HG03457 (cell line): ENCODE data around the gene OR2A42.
"Not testable (repeated sequence)": the region's sequence is repeated elsewhere in the genome, so short reads cannot be mapped to it uniquely, and the experiment has no call there.

ENCODE experiments used
- ATAC-seq: cut with Tn5 transposase; IDR thresholded peaks from one replicate; pipeline ENCODE4 v1.9.1; 2021; ENCODE audit warnings: moderate number of reproducible peaks; ENCODE audit not compliant: unreplicated experiment

OR2A42 gene

DNA sequence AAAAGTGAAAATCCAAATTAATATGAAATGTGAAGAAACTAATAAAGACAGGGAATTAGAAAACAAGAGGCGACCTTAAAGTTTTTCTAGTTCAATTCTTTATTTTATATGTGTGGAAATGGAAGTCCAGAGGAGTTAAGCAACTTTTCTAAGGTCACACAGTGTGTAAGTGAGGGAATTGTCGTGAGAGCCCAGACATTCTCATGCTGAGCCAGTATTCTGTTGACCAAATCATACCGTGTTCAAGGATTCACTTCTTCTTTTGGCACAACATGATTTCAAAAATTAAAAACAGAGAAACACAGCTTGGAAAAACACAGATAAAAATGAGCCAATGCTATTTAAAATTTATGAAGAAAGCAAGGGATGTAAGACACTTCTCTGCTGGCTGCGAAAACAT is 12.5 kb downstream of the OR2A42 start:
- ATAC-seq: not testable (repeated sequence)

DNA sequence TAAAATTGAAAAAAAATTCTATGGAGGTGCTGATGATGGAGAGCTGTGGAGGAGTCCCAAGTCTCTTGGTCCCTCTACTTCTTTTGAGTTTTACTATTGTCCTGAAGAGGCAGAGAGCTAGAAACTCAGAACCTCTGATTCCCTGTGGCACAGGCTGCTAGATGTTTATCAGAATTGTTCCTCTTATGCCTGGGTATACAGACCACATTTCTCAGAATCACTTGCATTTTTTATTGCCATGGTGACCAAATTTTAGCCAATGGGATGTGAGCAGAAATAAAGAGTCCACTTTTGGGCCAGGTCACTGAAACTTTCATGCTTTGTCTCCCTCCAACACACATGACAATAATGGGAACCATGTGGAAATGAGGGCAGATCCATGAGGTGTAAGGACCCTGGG is 15.7 kb downstream of the OR2A42 start:
- not testable (repeated sequence) for ATAC-seq

DNA sequence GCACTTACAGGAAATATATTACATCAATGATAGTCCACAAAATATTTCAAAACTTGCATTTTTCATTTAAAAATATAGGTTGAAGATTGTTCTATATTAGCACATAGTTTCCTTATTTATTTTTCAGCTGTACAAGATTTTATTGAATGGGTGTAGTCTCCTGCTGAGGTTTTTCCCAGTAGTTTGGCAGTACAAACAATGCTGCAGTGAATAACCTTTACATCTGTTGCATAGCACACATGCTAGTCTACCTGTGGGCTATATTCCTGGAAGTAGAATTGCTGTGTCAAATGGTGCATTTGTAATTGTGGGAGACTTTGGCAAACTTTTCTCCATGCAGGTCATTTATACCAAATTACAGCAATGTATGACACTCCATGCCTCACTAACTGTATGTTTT is 18.9 kb downstream of the OR2A42 start:
- not testable (repeated sequence) for ATAC-seq

DNA sequence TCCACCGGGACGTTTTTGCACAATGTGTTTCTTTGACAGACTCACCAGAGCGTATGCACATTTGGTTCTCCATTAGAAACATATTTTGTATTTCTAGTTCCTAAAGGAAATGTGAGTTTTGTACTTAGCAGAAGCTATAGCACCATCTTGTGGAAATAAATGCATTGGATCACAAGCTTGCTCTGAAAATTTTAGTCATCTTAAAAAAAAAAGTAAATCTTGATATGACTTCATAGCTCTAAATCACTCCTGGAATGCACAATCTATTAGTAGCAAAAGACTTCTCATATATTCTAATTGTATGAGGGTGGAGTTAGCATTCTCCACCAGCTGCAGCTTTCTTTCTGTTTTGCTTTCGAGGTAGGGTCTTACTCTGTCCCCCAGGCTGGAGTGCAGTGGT is 20.3 kb downstream of the OR2A42 start:
- ATAC-seq: not testable (repeated sequence)

DNA sequence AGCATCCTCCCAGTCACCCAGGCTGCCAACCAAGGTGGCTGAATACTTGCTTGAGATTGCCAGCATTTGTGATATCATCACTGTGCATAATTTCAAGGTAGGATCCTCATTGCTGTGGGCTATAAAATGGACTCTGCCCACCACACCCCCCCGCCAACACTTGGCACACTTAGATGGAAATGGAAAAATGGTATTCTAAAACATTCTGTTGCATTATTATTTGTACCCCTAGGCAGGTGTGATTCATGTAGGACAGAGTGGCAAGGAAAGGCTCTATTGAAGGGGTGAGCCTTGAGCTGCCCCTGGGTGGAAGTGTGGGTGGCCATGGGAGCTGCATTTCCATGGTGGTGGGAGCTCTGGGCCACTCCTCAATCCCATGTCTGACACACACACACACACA is 20.8 kb downstream of the OR2A42 start:
- not testable (repeated sequence) for ATAC-seq

DNA sequence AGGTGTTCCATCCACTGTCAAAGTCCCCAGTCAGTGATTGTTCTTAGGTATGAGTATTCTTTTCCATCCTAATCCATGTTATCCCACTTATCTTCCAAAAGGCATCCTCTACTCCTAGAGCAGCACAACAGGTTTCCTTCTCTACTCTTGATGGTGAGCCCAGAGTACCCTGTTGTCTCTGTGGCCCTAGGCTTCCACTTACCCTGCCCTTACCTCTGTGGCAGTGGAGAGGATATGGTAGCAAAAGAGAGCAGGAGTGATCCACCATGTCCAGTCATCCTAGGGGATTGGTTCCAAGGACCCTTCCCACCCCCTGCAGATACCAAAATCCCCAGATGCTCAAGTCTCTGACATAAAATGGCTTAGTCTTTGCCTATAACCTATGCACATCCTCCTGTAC is 22.2 kb downstream of the OR2A42 start:
- ATAC-seq: not testable (repeated sequence)

DNA sequence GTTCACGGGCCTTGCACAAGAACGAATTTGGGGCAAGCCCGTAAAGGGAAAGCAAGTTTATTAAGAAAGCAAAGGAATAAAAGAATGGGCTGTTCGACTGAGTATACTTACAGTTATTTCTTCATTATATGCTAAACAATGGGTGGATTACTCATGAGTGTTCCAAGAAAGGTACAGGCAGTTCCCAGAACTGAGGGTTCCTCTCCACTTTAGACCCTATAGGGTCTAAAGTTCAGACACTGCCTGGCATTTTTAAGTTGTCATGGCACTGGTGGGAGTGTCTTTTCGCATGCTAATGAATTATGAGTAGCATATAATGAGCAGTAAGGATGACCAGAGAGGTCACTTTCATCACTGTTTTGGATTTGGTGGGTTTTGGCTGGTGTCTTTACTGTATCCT is 34.1 kb downstream of the OR2A42 start:
- ATAC-seq: not testable (repeated sequence)

DNA sequence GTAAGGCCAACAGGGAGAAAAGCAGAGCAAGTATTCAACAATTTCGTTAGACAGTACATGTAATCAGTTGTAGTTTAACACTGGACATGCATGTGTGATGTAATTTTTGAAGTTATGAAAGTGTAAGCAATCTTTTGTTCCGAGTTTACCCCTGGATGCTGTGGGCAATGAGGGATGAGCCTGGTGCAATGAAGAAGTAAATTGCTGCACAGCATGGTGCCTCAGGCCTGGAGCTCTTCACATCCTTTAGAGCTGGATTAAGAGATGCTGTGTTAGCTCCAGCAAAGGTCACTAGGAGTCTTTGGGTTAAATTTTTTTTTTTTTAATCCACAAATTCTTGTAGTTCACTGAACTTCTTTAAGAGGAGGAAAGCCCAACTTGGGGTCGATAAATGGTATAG is 36.3 kb downstream of the OR2A42 start:
- not testable (repeated sequence) for ATAC-seq

DNA sequence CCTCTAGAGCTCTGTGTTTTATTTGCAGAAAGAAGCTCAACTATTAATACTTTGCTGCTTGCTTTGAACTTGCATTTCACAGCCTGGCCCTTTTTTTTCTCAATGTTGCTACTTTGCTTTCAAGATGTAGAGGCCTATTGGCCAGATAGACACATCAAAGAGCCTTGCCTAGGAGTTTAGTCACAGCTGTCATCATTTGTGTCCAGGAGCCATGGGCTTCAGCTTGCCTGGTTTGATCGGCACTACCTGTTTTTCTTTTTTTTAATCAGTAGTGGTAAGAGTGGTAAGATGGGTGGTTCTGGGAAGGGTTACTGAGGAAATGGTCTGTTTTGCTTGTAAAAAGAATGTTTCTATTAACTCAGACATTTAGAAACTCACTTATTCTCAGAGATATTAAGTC is 37.4 kb downstream of the OR2A42 start:
- ATAC-seq: peak; percentile 23

DNA sequence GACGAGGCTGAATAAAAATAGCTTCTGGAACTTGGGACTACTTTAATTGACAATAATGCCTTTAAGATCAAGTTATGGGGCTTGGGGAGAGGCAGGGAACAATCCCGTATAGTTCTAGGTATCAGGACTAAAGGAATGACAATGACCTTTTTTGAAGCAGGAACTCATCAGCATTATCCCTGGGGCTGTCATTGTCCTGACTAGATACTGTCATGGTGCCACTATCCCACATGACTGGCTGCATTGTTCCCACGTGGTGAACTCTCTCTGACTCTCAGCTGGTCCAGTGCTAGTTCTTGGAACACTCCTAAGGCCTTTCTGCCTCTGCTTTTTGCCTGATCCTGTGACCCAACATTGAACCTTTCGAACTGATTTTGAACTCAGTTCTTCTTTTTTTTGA is 40.5 kb downstream of the OR2A42 start:
- ATAC-seq: not testable (repeated sequence)

DNA sequence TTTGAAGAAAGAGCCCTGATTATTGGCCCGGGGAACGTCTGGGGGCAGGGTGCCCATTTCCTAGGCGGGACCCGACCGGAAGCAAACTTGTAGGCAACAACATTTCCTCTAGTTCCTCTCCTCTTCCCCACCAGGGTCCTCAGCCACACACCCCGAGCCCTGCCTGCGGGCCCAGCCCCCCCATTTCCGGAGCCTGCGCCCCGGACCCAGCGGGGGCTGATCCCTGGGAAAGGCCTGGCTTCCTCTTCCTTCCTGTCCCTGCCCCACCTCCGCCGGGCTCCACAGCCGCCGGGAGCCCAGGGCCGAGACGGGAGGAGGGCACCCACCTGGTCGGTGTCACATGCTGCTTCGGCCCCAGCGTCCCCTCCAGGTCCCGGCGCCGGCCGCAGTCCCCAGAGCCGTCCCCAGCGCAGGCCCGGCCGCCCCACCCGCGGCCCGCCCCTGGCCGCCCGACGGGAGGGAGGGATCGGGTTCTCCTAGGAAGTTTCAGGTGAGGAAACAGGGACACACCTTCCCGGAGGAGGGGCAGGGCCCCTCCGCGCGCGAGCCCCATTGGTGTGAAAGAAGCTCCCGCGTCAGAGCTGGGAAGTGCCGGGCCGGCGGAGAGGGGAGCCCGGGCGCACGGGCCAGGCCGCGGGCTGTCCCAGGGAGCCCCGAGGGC is 44.1 kb downstream of the OR2A42 start, which contains the start of gene ARHGEF35:
ARHGEF35 (minus strand) TSS at position 622 of the 661 bp plus-strand sequence. CDS start 7,450 bp downstream, outside the sequence.
- ATAC-seq: peak; percentile 61

DNA sequence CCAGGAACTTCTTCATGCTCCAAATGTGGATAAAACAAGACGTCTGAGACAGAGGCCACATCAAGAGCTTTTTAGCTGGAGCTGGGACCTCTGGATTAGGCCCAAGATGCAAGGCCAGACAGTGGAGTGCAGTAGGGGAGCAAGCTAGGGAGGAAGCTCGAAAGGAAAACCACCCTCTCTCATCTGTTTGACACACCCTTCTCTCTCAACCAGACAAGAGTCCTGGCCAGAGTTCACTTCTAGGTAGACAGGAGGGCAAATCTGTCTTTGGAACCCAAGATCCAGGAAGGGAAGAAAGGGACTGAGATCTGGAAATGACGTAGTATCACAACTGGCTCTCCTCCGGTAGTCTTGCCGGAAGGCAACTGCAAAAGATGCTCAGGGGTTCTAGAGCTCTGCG is 45.0 kb downstream of the OR2A42 start:
- not testable (repeated sequence) for ATAC-seq

DNA sequence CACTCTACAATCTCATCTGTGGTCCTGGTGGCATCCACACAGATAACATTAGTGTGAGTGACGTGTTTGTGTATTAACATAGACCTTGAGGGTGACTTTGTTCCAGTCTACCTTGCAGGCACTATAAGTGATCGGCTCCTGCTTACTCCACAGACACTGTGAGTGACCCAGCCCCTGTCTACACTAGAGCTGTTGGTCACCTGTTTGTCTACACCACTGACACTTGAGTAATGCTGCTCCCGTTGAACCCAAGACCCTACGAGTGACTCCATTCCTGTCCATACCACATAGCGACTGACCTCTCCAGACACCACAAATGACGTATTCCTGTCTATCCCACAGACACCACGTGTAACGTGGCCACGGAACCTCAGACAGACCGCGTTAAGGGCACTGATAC is 45.6 kb downstream of the OR2A42 start:
- ATAC-seq: not testable (repeated sequence)

DNA sequence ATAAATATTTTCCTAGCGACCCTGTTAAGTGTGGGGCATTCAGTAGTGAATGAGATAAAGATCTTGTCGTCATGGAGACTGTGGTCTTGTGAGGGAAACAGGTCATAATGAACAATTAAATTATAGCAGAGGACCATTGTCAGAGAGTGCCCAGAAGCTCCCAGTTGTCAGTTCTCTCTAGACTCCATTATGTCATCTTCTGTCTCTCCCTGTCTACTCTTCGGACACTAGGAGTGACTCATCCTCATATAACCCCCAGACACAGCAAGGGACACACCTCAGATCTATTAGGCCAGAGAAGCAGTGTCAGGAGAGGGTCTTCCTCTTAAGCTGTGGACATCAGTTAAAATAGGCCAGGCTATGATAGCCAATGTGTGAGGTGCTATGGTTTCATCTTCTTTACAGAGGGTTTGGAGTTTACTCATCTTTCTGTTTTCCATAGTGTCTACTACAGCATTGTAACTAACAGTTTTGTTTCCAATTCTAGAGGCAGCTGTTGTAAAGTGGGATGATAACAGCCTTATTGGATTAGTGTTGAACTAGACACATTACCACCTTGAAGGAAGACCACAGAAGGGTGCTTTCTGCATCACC is 50.7 kb downstream of the OR2A42 start:
- ATAC-seq: not testable (repeated sequence)

DNA sequence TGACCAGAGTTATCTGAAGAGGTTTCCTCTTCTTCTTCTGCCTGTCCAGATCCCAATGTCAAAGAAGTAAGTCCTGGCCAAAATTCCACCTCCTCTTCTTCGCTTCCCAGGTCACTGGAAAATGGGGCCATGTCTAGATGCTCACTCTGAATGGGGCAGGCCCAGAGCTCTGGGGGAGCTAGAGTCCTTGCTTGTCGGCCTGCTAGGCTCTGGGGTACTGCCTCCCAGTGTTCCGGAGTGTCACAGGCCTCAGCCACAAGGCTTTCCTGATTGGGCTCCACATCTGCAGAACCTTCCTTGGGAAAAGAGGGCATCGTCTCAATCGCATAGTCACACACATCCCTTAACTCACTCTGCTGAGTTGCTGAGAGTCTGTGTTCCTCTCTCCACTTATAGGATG is 51.6 kb downstream of the OR2A42 start:
- ATAC-seq: not testable (repeated sequence)

DNA sequence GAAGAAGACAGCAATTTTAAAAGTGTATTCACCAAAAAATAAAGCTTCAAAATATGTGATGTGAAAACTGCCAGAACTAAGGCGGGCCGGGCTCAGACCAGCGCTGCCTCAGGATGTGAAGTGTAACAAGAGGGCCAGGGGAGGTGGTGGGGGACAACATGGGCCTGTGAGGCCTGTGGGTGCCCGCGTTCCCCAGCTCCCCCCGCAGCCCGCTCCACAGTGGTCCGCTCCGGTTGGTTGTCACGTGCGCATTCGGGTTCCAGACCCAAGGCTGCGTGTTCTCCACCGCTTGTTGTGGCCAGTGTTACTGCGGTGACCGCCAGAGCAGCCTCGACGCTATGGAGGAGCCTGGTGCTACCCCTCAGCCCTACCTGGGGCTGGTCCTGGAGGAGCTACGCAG is 56.2 kb downstream of the OR2A42 start, which contains the start of gene CTAGE4:
CTAGE4 (plus strand) TSS at position 301 of the 400 bp plus-strand sequence; CDS start at position 339, 38 bp downstream.
- not testable (repeated sequence) for ATAC-seq

DNA sequence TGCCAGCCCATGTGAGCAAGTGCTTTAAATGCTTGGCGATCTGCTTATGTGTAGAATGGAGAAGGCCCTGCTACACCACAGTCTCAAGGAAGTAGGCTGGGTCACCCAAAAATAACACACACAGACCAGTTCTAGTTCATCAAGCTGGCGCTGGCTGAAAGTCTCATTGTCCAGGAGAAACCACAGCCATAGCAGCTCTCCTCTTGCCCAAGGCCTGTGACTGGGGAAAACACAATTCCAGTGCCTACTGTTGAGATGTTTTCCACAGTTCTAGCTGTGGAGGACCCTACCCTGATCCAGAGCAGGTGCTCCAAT is 60.3 kb downstream of the OR2A42 start:
- ATAC-seq: not testable (repeated sequence)

DNA sequence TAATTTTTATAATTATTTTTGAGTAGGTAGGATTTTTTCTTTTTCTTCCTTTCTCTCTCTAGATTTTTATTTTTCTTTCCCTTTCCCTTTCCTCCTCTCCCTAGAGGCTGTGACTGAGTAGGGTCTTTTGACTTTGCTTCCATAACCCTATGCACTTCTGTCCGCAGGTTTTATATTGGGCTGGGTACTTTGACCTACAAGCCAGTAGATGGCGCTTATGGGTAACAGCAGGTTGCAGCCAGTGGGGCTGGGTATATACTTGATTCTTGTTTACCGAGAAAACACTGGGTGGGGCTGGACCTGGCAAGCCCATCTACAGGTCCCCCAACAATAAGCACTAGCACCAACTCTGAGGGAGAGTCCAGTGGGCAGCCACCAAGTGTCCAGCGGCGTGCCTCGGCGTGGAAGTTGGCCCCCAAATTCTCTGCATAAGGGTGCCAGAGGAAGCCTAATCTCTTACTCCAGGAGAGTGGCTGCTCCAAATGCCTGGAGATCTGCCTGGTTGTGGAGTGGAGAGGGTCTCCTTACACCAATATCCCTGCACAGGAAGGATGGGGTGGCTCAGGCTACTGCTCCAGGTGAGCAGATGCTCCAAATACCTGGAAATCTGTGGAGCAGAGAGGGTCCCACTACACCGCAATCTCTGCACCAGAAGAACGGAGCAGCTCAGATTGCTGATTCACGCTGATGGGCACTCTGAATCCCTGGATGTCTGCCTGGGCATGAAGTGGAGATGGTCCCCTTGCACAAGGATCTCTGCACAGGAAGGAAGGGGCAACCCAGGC is 60.8 kb downstream of the OR2A42 start:
- peak; percentile 81 for ATAC-seq
